H1 (cell line): Measurements from ENCODE around the gene HCK. TPM values are rescaled to one million over a fixed set of nuclear protein-coding genes. Genes with fewer than 3 reads are reported as not detected.

Source experiments
- CTCF ChIA-PET: fragments of 300-600 bp; sonication (Branson Sonifier 250); formaldehyde crosslinking; loops from one replicate; lab custom pipeline; 2021; ENCODE audit not compliant: partially characterized antibody; lab: Charles Lee
- POLR2A ChIA-PET: fragments of 300-600 bp; sonication (Branson Sonifier 250); formaldehyde crosslinking; loops from one replicate; lab custom pipeline; 2021; ENCODE audit warnings: inconsistent platforms; ENCODE audit not compliant: partially characterized antibody; lab: Charles Lee
- DNase-seq, 2 experiments: peaks; one replicate each; pipeline versions ENCODE4 v3.0.0 to v3.0.0-alpha.2; 2010 to 2022; ENCODE audit warnings: low spot score in 2 of 2, low read depth in 1 of 2, mixed read lengths in 1 of 2
- FAIRE-seq: peaks from 2 replicates; lab custom pipeline; 2011; peaks lifted over from hg19 to GRCh38; lab: Jason Lieb, UNC
- H2AFZ ChIP-seq: 2 replicates; pipeline ENCODE4 v1.8.1; 2012; ENCODE audit warnings: low read length, inconsistent platforms
- H2AK5ac ChIP-seq: 2 replicates; pipeline ENCODE4 v1.6.1; 2013; ENCODE audit warnings: low read depth, low read length
- H2BK120ac ChIP-seq: replicated peaks from 2 replicates; pipeline ENCODE3; 2013; ENCODE audit warnings: low read depth, low read length, inconsistent platforms
- H2BK12ac ChIP-seq: 2 replicates; pipeline ENCODE4 v1.6.1; 2013; ENCODE audit warnings: low read depth, low read length
- H2BK15ac ChIP-seq: 2 replicates; pipeline ENCODE4 v1.6.1; 2013; ENCODE audit warnings: low read length
- H2BK20ac ChIP-seq: 2 replicates; pipeline ENCODE4 v1.6.1; 2013; ENCODE audit warnings: low read length
- H2BK5ac ChIP-seq: 2 replicates; pipeline ENCODE4 v1.6.1; 2013; ENCODE audit warnings: low read depth, low read length
- H3K14ac ChIP-seq: 2 replicates; pipeline ENCODE4 v1.6.1; 2013; ENCODE audit warnings: inconsistent platforms; ENCODE audit not compliant: insufficient read length
- H3K18ac ChIP-seq: 2 replicates; pipeline ENCODE4 v1.6.1; 2013; ENCODE audit warnings: low read length; ENCODE audit errors: extremely low read depth
- H3K23ac ChIP-seq: 2 replicates; pipeline ENCODE4 v1.6.1; 2013; ENCODE audit warnings: inconsistent platforms; ENCODE audit not compliant: insufficient read length
- H3K23me2 ChIP-seq: 2 replicates; pipeline ENCODE4 v1.6.1; 2013; ENCODE audit warnings: low read depth, low read length
- H3K27ac ChIP-seq: 2 replicates; pipeline ENCODE4 v1.6.1; 2011; ENCODE audit warnings: low read depth, low read length, inconsistent platforms
- H3K27me3 ChIP-seq, 4 experiments: replicated peaks in 1 of 4; 1 replicate in 1 of 4; 2 replicates in 3 of 4; pipeline versions ENCODE4 v1.6.1 to v1.8.1; 2011 to 2013; ENCODE audit warnings: low read length in 3 of 4, mild to moderate bottlenecking in 3 of 4, inconsistent platforms in 2 of 4, mixed read lengths in 2 of 4, moderate library complexity in 1 of 4; ENCODE audit not compliant: control insufficient read depth in 3 of 4, insufficient read depth in 3 of 4; ENCODE audit errors: extremely low read depth in 1 of 4
- H3K36me3 ChIP-seq, 4 experiments: 2 replicates each; pipeline versions ENCODE4 v1.6.1 to v1.8.1; 2011 to 2013; ENCODE audit warnings: mild to moderate bottlenecking in 4 of 4, low read length in 3 of 4, moderate library complexity in 2 of 4, control low read depth in 1 of 4, inconsistent platforms in 1 of 4; ENCODE audit not compliant: insufficient read depth in 4 of 4, control insufficient read depth in 2 of 4
- H3K4ac ChIP-seq: replicated peaks from 2 replicates; pipeline ENCODE3; 2013; ENCODE audit warnings: low read length, low read depth, mixed read lengths, inconsistent platforms; ENCODE audit not compliant: insufficient read length
- H3K4me1 ChIP-seq, 4 experiments: replicated peaks in 1 of 4; 1 replicate in 1 of 4; 2 replicates in 3 of 4; pipeline versions ENCODE4 v1.6.1 to v1.8.1; 2011 to 2013; ENCODE audit warnings: low read length in 3 of 4, inconsistent platforms in 2 of 4, mixed read lengths in 1 of 4; ENCODE audit not compliant: insufficient read depth in 4 of 4, control insufficient read depth in 3 of 4
- H3K4me2 ChIP-seq, 2 experiments: 2 replicates each; pipeline versions ENCODE4 v1.6.1 to v1.8.1; 2011 to 2013; ENCODE audit warnings: low read depth in 2 of 2, low read length in 2 of 2, control low read depth in 1 of 2, inconsistent platforms in 1 of 2, mild to moderate bottlenecking in 1 of 2; ENCODE audit not compliant: insufficient read depth in 1 of 2
- H3K4me3 ChIP-seq, 4 experiments: fragments of 200-600, 300-600 bp in 1 of 4; sonication (generic), shearing (Covaris generic), sonication (Bioruptor Twin) in 1 of 4; 2 replicates each; pipeline versions ENCODE4 v1.5.1 to v1.8.1; 2011 to 2016; ENCODE audit warnings: low read length in 4 of 4, low read depth in 3 of 4, control low read depth in 2 of 4, inconsistent platforms in 2 of 4, mild to moderate bottlenecking in 2 of 4, mixed read lengths in 1 of 4, moderate library complexity in 1 of 4; ENCODE audit not compliant: insufficient read depth in 2 of 4; ENCODE audit errors: extremely low read depth in 1 of 4
- H3K56ac ChIP-seq: replicated peaks from 2 replicates; pipeline ENCODE3; 2013; ENCODE audit warnings: low read depth, mild to moderate bottlenecking, mixed read lengths, low read length, inconsistent platforms; ENCODE audit not compliant: insufficient read length
- H3K79me1 ChIP-seq: 2 replicates; pipeline ENCODE4 v1.6.1; 2013; ENCODE audit warnings: low read depth, low read length, control low read depth
- H3K79me2 ChIP-seq, 2 experiments: 2 replicates each; pipeline versions ENCODE4 v1.6.1 to v1.8.1; 2012 to 2013; ENCODE audit warnings: low read length in 2 of 2, mild to moderate bottlenecking in 2 of 2, inconsistent platforms in 1 of 2; ENCODE audit not compliant: insufficient read depth in 2 of 2, control insufficient read depth in 1 of 2
- H3K9ac ChIP-seq, 4 experiments: replicated peaks in 1 of 4; 1 replicate in 1 of 4; 2 replicates in 3 of 4; pipeline versions ENCODE4 v1.6.1 to v1.8.1; 2011 to 2013; ENCODE audit warnings: low read depth in 3 of 4, low read length in 3 of 4, control low read depth in 2 of 4, mild to moderate bottlenecking in 2 of 4, moderate library complexity in 2 of 4, inconsistent platforms in 1 of 4; ENCODE audit errors: extremely low read depth in 1 of 4
- H3K9me3 ChIP-seq, 2 experiments: 2 replicates each; pipeline versions ENCODE4 v1.6.1 to v1.8.1; 2012 to 2013; ENCODE audit warnings: mild to moderate bottlenecking in 2 of 2, moderate library complexity in 2 of 2, control low read depth in 1 of 2, inconsistent platforms in 1 of 2, low read depth in 1 of 2, low read length in 1 of 2, mixed read lengths in 1 of 2; ENCODE audit not compliant: insufficient read depth in 2 of 2
- H4K20me1 ChIP-seq, 2 experiments: replicated peaks in 1 of 2; 2 replicates each; pipeline versions ENCODE3 to v1.8.1; 2011 to 2013; ENCODE audit warnings: inconsistent platforms in 2 of 2, low read length in 2 of 2, mild to moderate bottlenecking in 1 of 2; ENCODE audit not compliant: insufficient read depth in 2 of 2, control insufficient read depth in 1 of 2
- H4K5ac ChIP-seq: 2 replicates; pipeline ENCODE4 v1.6.1; 2013; ENCODE audit warnings: low read length, low read depth, mixed read lengths, inconsistent platforms; ENCODE audit not compliant: insufficient read length
- H4K8ac ChIP-seq: 2 replicates; pipeline ENCODE4 v1.8.0; 2013; ENCODE audit warnings: mild to moderate bottlenecking, moderate library complexity, low read length, inconsistent platforms; ENCODE audit not compliant: insufficient read depth; ENCODE audit errors: extremely low read depth
- H4K91ac ChIP-seq: replicated peaks from 2 replicates; pipeline ENCODE3; 2013; ENCODE audit warnings: low read length, mixed read lengths, inconsistent platforms; ENCODE audit not compliant: insufficient read length
- CBX8 ChIP-seq: fragments of 300-800, 300-1000 bp; sonication (generic); IDR thresholded peaks from 2 replicates; pipeline ENCODE4 v1.7.1; 2016; ENCODE audit warnings: low read depth, low read length, borderline replicate concordance
- JUN ChIP-seq: IDR thresholded peaks from 2 replicates; pipeline ENCODE4 v1.6.1; 2011; ENCODE audit warnings: low read depth, mild to moderate bottlenecking, improper control_type of control experiment, low read length
- KDM1A ChIP-seq: fragments of 200-600, 300-600 bp; sonication (generic); IDR thresholded peaks from 2 replicates; pipeline ENCODE4 v1.7.1; 2016; ENCODE audit warnings: mild to moderate bottlenecking, low read length, borderline replicate concordance
- WGBS, 2 experiments: shearing (Covaris generic) in 1 of 2; methylation state at CpG; one replicate each; pipeline versions ENCODE4 v1.1.6 to v1.1.7; 2013 to 2015; ENCODE audit warnings: low lambda C conversion rate in 2 of 2, mixed read lengths in 2 of 2, inconsistent platforms in 1 of 2, low coverage in 1 of 2, missing lambda C conversion rate in 1 of 2; ENCODE audit not compliant: insufficient replicate concordance in 2 of 2, insufficient coverage in 1 of 2, insufficient read length in 1 of 2; ENCODE audit errors: extremely low coverage in 1 of 2, missing lambda C conversion rate in 1 of 2; 5-methylcytosine and 5-hydroxymethylcytosine counted together
- polyA plus RNA-seq, 7 experiments: library from polyadenylated mRNA; depleted of rRNA in 3 of 7; stranded (reverse) in 5 of 7; unstranded in 2 of 7; fragments of >200 nt in 5 of 7; fragments of 200-250 nt in 2 of 7; gene quantifications; 1 replicate in 5 of 7; 2 replicates in 1 of 7; 4 replicates in 1 of 7; pipeline versions ENCODE4 v1.2.1 to v1.2.3, GENCODE V29; 2011 to 2013; ENCODE audit warnings: missing spikeins in 2 of 7, mixed read lengths in 2 of 7
- total RNA-seq: library from RNA; stranded (reverse); fragmentation: NEBNext Ultra II Directional; extraction: Animal tissue kit (Norgen Biotek cat#: 25700); gene quantifications from 2 replicates; pipeline ENCODE4 v1.2.1, GENCODE V29; 2021

Gene HCK
- total and polyA plus RNA-seq, 2 of the 8 experiments (the other 6 are each of a cell fraction or from before 2014, with no cell fraction given): 0.37 to 4.3 TPM

DNA sequence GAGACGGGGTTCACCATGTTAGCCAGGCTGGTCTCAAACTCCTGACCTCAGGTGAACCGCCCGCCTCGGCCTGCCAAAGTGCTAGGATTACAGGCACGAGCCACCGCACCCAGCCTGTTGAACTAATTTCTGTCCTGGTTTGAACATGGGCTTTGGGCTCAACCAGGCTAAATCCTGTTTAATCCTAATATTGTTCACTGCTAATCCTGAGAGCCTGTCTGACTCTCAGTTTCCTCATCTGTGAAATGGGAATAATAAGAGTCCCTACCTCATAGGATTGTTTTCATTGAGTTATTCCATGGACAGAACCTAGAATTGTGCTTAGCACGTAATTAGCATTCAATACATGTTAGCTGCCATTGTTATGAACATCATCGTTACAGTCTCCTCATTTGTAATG lies 74.9 kb downstream of the HCK start:
- no peak overlapping the region for H3K27ac ChIP-seq
- no peak overlapping the region for H2BK15ac ChIP-seq
- H3K23ac ChIP-seq: no peak overlapping the region
- H3K79me2 ChIP-seq: peaks cover 0 to 74% of the 10 kb centered on the region in 2 experiments; a peak in 2 of 4 replicates
- 90% methylated on average over 8 of the region's 8 CpGs; no CpG with 5 or more reads in 1 of the 2 experiments for WGBS, 2 experiments
- POLR2A ChIA-PET: no interaction called here
- no peak overlapping the region for H3K4me2 ChIP-seq
- no peak overlapping the region for H2AFZ ChIP-seq
- no peak overlapping the region for H3K18ac ChIP-seq
- no peaks in the 10 kb centered on the region; the same call in 1 of the 2 replicates for H3K79me1 ChIP-seq
- DNase-seq (no peak), FAIRE-seq (peak; percentile 13)
- peaks cover 0 to 6% (median 0%) of the 10 kb centered on the region in 4 experiments; a peak in 1 of 7 replicates for H3K4me1 ChIP-seq
- no peak overlapping the region for H3K4ac ChIP-seq
- H2BK20ac ChIP-seq: no peak overlapping the region
- H3K27me3 ChIP-seq: no peaks in the 10 kb centered on the region
- H3K9ac ChIP-seq: no peak overlapping the region
- H3K14ac ChIP-seq: no peak overlapping the region
- H3K23me2 ChIP-seq: peaks cover 2% of the 10 kb centered on the region; the same call in 1 of the 2 replicates
- peak; percentile 89 for TF ChIP-seq KDM1A
- no peak for TF ChIP-seq CBX8
- no peak for TF ChIP-seq JUN
- H4K91ac ChIP-seq: no peak overlapping the region
- no peak overlapping the region for H3K56ac ChIP-seq
- H2BK120ac ChIP-seq: no peak overlapping the region
- H4K8ac ChIP-seq: no peak overlapping the region
- no peak overlapping the region for H2BK12ac ChIP-seq
- no peaks in the 10 kb centered on the region; a peak in 2 of 8 replicates for H3K36me3 ChIP-seq
- no peak overlapping the region for H2BK5ac ChIP-seq
- peaks cover 0 to 11% of the 10 kb centered on the region in 2 experiments; a peak in 1 of 4 replicates for H3K9me3 ChIP-seq
- H4K5ac ChIP-seq: no peak overlapping the region
- CTCF ChIA-PET: no interaction called here
- no peak overlapping the region for H2AK5ac ChIP-seq
- peaks cover 3 to 15% of the 10 kb centered on the region in 2 experiments for H4K20me1 ChIP-seq
- no peak overlapping the region for H3K4me3 ChIP-seq
